Gastroesophageal sphincter (tissue), 3 donors: Measurements from ENCODE around the gene ZNF775.

Source experiments
- EP300 ChIP-seq: sonication (generic); formaldehyde crosslinking; IDR thresholded peaks from one replicate; pipeline ENCODE4 v1.6.1; 2017; ENCODE audit warnings: antibody characterized with exemption, mild to moderate bottlenecking
- POLR2A ChIP-seq, 2 donors: fragments of 450-650 bp; IDR thresholded peaks; one replicate each; pipeline ENCODE4 v1.6.1; 2017; ENCODE audit warnings: antibody characterized with exemption in 2 of 2, mild to moderate bottlenecking in 2 of 2, moderate library complexity in 1 of 2
- POLR2AphosphoS5 ChIP-seq: sonication (generic); formaldehyde crosslinking; IDR thresholded peaks from one replicate; pipeline ENCODE4 v1.6.1; 2017; ENCODE audit warnings: antibody characterized with exemption
- TF ChIP-seq, protein P1 (sequence below), 4 experiments: fragments of 200-600 bp in 2 of 4; fragments of 450-650 bp in 2 of 4; sonication (generic) in 1 of 4; IDR thresholded peaks; one replicate each; pipeline ENCODE4 v1.5.1; 2017 to 2019; ENCODE audit warnings: antibody characterized with exemption in 4 of 4, mild to moderate bottlenecking in 2 of 4, moderate library complexity in 2 of 4

DNA sequence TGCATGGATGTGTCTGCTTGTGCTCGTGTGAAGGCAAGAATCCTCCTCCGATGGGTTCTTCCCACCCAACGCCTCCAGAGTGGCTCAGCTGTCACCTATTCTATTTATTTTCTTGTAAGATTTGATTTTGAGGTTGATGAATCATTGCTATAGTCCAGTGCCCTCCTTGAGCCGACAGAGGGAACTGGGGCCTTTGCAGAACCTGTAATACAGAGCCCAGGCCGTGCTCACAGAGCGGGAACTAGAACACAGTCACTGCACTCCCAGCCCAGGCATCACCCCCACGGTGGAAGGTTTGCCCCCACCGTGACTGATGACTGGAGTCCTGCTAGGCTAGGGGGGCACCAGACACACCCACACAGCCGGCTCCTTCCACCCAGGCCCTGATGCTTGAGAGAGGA, 39.7 kb upstream of the ZNF775 start:
- no peak for TF ChIP-seq POLR2AphosphoS5
- TF ChIP-seq, protein P1, sequence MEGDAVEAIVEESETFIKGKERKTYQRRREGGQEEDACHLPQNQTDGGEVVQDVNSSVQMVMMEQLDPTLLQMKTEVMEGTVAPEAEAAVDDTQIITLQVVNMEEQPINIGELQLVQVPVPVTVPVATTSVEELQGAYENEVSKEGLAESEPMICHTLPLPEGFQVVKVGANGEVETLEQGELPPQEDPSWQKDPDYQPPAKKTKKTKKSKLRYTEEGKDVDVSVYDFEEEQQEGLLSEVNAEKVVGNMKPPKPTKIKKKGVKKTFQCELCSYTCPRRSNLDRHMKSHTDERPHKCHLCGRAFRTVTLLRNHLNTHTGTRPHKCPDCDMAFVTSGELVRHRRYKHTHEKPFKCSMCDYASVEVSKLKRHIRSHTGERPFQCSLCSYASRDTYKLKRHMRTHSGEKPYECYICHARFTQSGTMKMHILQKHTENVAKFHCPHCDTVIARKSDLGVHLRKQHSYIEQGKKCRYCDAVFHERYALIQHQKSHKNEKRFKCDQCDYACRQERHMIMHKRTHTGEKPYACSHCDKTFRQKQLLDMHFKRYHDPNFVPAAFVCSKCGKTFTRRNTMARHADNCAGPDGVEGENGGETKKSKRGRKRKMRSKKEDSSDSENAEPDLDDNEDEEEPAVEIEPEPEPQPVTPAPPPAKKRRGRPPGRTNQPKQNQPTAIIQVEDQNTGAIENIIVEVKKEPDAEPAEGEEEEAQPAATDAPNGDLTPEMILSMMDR (IDR thresholded peaks at IDR 0.05) = no peak
- no peak for TF ChIP-seq POLR2A (IDR thresholded peaks at IDR 0.05)
- no peak for TF ChIP-seq EP300
